IMR-90 (cell line): Measurements from ENCODE around the gene CD86. TPM values are rescaled to one million over a fixed set of nuclear protein-coding genes. Genes with fewer than 3 reads are reported as not detected.

Source experiments
- ATAC-seq: fragments of 200-7000 bp; cut with Tn5 transposase; 2 replicates; pipeline ENCODE4 v1.9.1; 2020; ENCODE audit warnings: low read depth, mild to moderate bottlenecking, moderate library complexity
- BruUV-seq: library from RNA; stranded (reverse); fragments of 400-500 nt; replicated peaks from 2 replicates; lab custom pipeline; 2021; lab: Mats Ljungman, UMichigan
- CTCF ChIA-PET: fragments of 300-600 bp; formaldehyde crosslinking; extraction: SDS; loops from one replicate; lab custom pipeline; 2021; ENCODE audit warnings: antibody characterized with exemption; lab: Yijun Ruan, JAX
- POLR2A ChIA-PET: fragments of 300-600 bp; sonication (Branson Sonifier 250); formaldehyde crosslinking; loops from one replicate; lab custom pipeline; 2022; ENCODE audit warnings: antibody characterized with exemption; ENCODE audit not compliant: unreplicated experiment; lab: Charles Lee
- DNase-seq: peaks from one replicate; pipeline ENCODE4 v3.0.0; 2013
- H2AFZ ChIP-seq: replicated peaks from 2 replicates; pipeline ENCODE3; 2013; ENCODE audit warnings: low read length, mild to moderate bottlenecking; ENCODE audit not compliant: poor library complexity
- H2AK5ac ChIP-seq: 2 replicates; pipeline ENCODE4 v1.6.1; 2013; ENCODE audit warnings: low read depth, low read length, inconsistent platforms
- H2AK9ac ChIP-seq: replicated peaks from 2 replicates; pipeline ENCODE3; 2013; ENCODE audit warnings: mild to moderate bottlenecking, low read depth, low read length, moderate library complexity; ENCODE audit not compliant: poor library complexity
- H2BK120ac ChIP-seq: 2 replicates; pipeline ENCODE4 v1.6.1; 2013; ENCODE audit warnings: low read depth, low read length, inconsistent platforms
- H2BK15ac ChIP-seq: 3 replicates; pipeline ENCODE4 v1.6.1; 2013; ENCODE audit warnings: low read depth, low read length, inconsistent platforms
- H2BK20ac ChIP-seq: 2 replicates; pipeline ENCODE4 v1.6.1; 2013; ENCODE audit warnings: low read depth, mild to moderate bottlenecking, inconsistent platforms, low read length, moderate library complexity
- H2BK5ac ChIP-seq: 2 replicates; pipeline ENCODE4 v1.6.1; 2013; ENCODE audit warnings: mild to moderate bottlenecking, low read depth, low read length, inconsistent platforms; ENCODE audit not compliant: poor library complexity, severe bottlenecking
- H3K14ac ChIP-seq: replicated peaks from 2 replicates; pipeline ENCODE4 v1.6.1; 2013; ENCODE audit warnings: low read depth, low read length, inconsistent platforms
- H3K18ac ChIP-seq: 2 replicates; pipeline ENCODE4 v1.6.1; 2013; ENCODE audit warnings: low read depth, low read length, control low read depth
- H3K23ac ChIP-seq: 2 replicates; pipeline ENCODE4 v1.6.1; 2013; ENCODE audit warnings: low read depth, low read length, inconsistent platforms
- H3K27ac ChIP-seq: 2 replicates; pipeline ENCODE4 v1.5.1; 2013; ENCODE audit warnings: mild to moderate bottlenecking, control low read depth, low read length; ENCODE audit not compliant: insufficient read depth
- H3K27me3 ChIP-seq: 2 replicates; pipeline ENCODE4 v1.6.1; 2013; ENCODE audit warnings: low read length; ENCODE audit not compliant: control insufficient read depth, insufficient read depth
- H3K36me3 ChIP-seq: 2 replicates; pipeline ENCODE4 v1.6.1; 2013; ENCODE audit warnings: low read length, mixed read lengths; ENCODE audit not compliant: control insufficient read depth, insufficient read depth
- H3K4ac ChIP-seq: 2 replicates; pipeline ENCODE4 v1.6.1; 2013; ENCODE audit warnings: low read depth, low read length, inconsistent platforms
- H3K4me1 ChIP-seq: 2 replicates; pipeline ENCODE4 v1.6.1; 2013; ENCODE audit warnings: low read length, mixed read lengths; ENCODE audit not compliant: control insufficient read depth, insufficient read depth
- H3K4me2 ChIP-seq: 2 replicates; pipeline ENCODE4 v1.6.1; 2013; ENCODE audit warnings: low read depth, mild to moderate bottlenecking, control low read depth, low read length, moderate library complexity
- H3K4me3 ChIP-seq: 2 replicates; pipeline ENCODE4 v1.5.1; 2013; ENCODE audit warnings: low read depth, mild to moderate bottlenecking, control low read depth, low read length, moderate library complexity; ENCODE audit not compliant: insufficient read depth
- H3K56ac ChIP-seq: 2 replicates; pipeline ENCODE4 v1.6.1; 2013; ENCODE audit warnings: low read length, inconsistent platforms; ENCODE audit not compliant: insufficient read depth; ENCODE audit errors: extremely low read depth
- H3K79me1 ChIP-seq, 2 experiments: 2 replicates each; pipeline ENCODE4 v1.6.1; 2013; ENCODE audit warnings: low read length in 2 of 2, inconsistent platforms in 1 of 2, low read depth in 1 of 2
- H3K9ac ChIP-seq: 2 replicates; pipeline ENCODE4 v1.6.1; 2013; ENCODE audit warnings: low read depth, low read length, control low read depth
- H3K9me1 ChIP-seq: 2 replicates; pipeline ENCODE4 v1.6.1; 2013; ENCODE audit warnings: low read length, inconsistent platforms; ENCODE audit not compliant: insufficient read depth
- H3K9me3 ChIP-seq: 2 replicates; pipeline ENCODE4 v1.6.1; 2013; ENCODE audit warnings: low read length; ENCODE audit not compliant: control insufficient read depth, insufficient read depth
- H4K20me1 ChIP-seq: 2 replicates; pipeline ENCODE4 v1.6.1; 2013; ENCODE audit warnings: low read length, inconsistent platforms; ENCODE audit not compliant: insufficient read depth
- H4K5ac ChIP-seq: 2 replicates; pipeline ENCODE4 v1.6.1; 2013; ENCODE audit warnings: mild to moderate bottlenecking, low read depth, low read length, control low read depth
- H4K8ac ChIP-seq, 2 experiments: 2 replicates each; pipeline ENCODE4 v1.6.1; 2013; ENCODE audit warnings: low read depth in 2 of 2, low read length in 2 of 2, control low read depth in 1 of 2, inconsistent platforms in 1 of 2
- H4K91ac ChIP-seq: 2 replicates; pipeline ENCODE4 v1.6.1; 2013; ENCODE audit warnings: low read depth, low read length, inconsistent platforms; ENCODE audit not compliant: insufficient read depth
- FOS ChIP-seq: fragments of 150-350 bp; IDR thresholded peaks from 2 replicates; pipeline ENCODE4 v1.6.1; 2016; ENCODE audit warnings: low read depth, low read length
- MAZ ChIP-seq: IDR thresholded peaks from 2 replicates; pipeline ENCODE4 v1.6.1; 2012; ENCODE audit warnings: low read depth, mild to moderate bottlenecking, low read length, improper control_type of control experiment, moderate library complexity, borderline replicate concordance
- NFE2L2 ChIP-seq: fragments of 150-350 bp; IDR thresholded peaks from 2 replicates; pipeline ENCODE4 v1.6.1; 2016; ENCODE audit warnings: low read depth, mild to moderate bottlenecking, low read length
- RAD21 ChIP-seq: IDR thresholded peaks from 2 replicates; pipeline ENCODE4 v1.6.1; 2012; ENCODE audit warnings: low read length, improper control_type of control experiment
- RCOR1 ChIP-seq: IDR thresholded peaks from 2 replicates; pipeline ENCODE4 v1.6.1; 2012; ENCODE audit warnings: mild to moderate bottlenecking, low read length, improper control_type of control experiment; ENCODE audit not compliant: insufficient replicate concordance
- RFX5 ChIP-seq: IDR thresholded peaks from 2 replicates; pipeline ENCODE4 v1.8.0; 2012; ENCODE audit warnings: low read depth, mild to moderate bottlenecking, low read length, moderate library complexity
- SMC3 ChIP-seq: fragments of 150-350 bp; IDR thresholded peaks from 2 replicates; pipeline ENCODE4 v1.6.1; 2016; ENCODE audit warnings: low read depth, mild to moderate bottlenecking, antibody characterized with exemption, low read length, moderate library complexity
- WGBS, 2 experiments: methylation state at CpG; one replicate each; pipeline versions ENCODE4 v1.1.5 to v1.1.7; 2013; ENCODE audit warnings: missing lambda C conversion rate in 2 of 2; ENCODE audit not compliant: insufficient read length in 1 of 2; ENCODE audit errors: extremely low coverage in 2 of 2; 5-methylcytosine and 5-hydroxymethylcytosine counted together
- dilution Hi-C: fragments of 300-500 bp; cut with HindIII; formaldehyde crosslinking; loops from one replicate; pipeline ENCODE4 v1.14.3; 2018; ENCODE audit warnings: low sequenced_read_pairs; ENCODE audit not compliant: unreplicated experiment
- in situ Hi-C: fragments of 300-500 bp; cut with MboI; formaldehyde crosslinking; loops from 3 replicates; pipeline ENCODE4 v1.14.3; 2019; ENCODE audit warnings: low sequenced_read_pairs, inconsistent platforms, mixed read lengths
- intact Hi-C: fragments of 100-400 bp; cut with micrococcal nuclease; formaldehyde crosslinking; loops from 2 replicates; pipeline ENCODE4 v1.10.0; 2022
- polyA plus RNA-seq, 3 experiments: library from polyadenylated mRNA; depleted of rRNA; stranded (reverse); fragments of >200 nt; gene quantifications; 2 replicates each; pipeline ENCODE4 v1.2.3, GENCODE V29; 2012; ENCODE audit warnings: low replicate concordance in 1 of 3
- total RNA-seq: library from RNA; depleted of rRNA; stranded (reverse); fragments of >200 nt; gene quantifications from 2 replicates; pipeline ENCODE4 v1.2.3, GENCODE V29; 2012
- TF ChIP-seq, protein P1 (sequence below): fragments of 150-350 bp; IDR thresholded peaks from 2 replicates; pipeline ENCODE4 v1.6.1; 2017; ENCODE audit warnings: mild to moderate bottlenecking, antibody characterized with exemption, low read length, low read depth
- TF ChIP-seq, protein P2 (sequence below): conservative IDR thresholded peaks from 2 replicates; pipeline ENCODE4 v1.5.1; 2012; ENCODE audit warnings: mild to moderate bottlenecking, low read depth, low read length, improper control_type of control experiment
- TF ChIP-seq, protein P3 (sequence below): fragments of 150-350 bp; IDR thresholded peaks from 2 replicates; pipeline ENCODE4 v1.6.1; 2016; ENCODE audit warnings: low read depth, mild to moderate bottlenecking, low read length, moderate library complexity, borderline replicate concordance

Gene CD86
- total and polyA plus RNA-seq, 2 of the 4 experiments (the other 2 are of a cell fraction), result not detected

DNA sequence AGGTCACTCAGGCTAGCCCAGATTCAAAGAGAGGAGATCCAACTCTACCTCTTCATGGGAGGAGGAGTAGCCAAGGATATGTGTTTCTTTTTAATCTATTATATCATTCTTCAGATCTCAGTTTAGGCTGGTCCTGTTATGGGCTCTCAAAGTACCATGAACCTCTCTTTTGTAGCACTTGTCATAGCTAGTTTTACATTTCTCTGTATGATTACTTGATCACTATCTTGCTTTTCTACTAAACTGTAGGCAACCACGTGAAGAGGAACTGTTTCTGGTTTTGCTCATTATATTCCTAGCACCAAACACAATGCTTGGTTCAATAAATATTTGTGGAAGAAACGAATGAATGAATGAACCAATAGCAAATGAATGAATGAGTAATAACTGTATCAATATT is 29.6 kb downstream of the CD86 start:
- TF ChIP-seq FOS (no peak), RFX5 (no peak), MAZ (no peak), SMC3 (no peak), RAD21 (no peak), RCOR1 (no peak), NFE2L2 (no peak)
- TF ChIP-seq, protein P1, sequence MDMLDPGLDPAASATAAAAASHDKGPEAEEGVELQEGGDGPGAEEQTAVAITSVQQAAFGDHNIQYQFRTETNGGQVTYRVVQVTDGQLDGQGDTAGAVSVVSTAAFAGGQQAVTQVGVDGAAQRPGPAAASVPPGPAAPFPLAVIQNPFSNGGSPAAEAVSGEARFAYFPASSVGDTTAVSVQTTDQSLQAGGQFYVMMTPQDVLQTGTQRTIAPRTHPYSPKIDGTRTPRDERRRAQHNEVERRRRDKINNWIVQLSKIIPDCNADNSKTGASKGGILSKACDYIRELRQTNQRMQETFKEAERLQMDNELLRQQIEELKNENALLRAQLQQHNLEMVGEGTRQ, result no peak
- TF ChIP-seq, protein P2, sequence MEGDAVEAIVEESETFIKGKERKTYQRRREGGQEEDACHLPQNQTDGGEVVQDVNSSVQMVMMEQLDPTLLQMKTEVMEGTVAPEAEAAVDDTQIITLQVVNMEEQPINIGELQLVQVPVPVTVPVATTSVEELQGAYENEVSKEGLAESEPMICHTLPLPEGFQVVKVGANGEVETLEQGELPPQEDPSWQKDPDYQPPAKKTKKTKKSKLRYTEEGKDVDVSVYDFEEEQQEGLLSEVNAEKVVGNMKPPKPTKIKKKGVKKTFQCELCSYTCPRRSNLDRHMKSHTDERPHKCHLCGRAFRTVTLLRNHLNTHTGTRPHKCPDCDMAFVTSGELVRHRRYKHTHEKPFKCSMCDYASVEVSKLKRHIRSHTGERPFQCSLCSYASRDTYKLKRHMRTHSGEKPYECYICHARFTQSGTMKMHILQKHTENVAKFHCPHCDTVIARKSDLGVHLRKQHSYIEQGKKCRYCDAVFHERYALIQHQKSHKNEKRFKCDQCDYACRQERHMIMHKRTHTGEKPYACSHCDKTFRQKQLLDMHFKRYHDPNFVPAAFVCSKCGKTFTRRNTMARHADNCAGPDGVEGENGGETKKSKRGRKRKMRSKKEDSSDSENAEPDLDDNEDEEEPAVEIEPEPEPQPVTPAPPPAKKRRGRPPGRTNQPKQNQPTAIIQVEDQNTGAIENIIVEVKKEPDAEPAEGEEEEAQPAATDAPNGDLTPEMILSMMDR, result no peak
- TF ChIP-seq, protein P3, sequence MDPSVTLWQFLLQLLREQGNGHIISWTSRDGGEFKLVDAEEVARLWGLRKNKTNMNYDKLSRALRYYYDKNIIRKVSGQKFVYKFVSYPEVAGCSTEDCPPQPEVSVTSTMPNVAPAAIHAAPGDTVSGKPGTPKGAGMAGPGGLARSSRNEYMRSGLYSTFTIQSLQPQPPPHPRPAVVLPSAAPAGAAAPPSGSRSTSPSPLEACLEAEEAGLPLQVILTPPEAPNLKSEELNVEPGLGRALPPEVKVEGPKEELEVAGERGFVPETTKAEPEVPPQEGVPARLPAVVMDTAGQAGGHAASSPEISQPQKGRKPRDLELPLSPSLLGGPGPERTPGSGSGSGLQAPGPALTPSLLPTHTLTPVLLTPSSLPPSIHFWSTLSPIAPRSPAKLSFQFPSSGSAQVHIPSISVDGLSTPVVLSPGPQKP, result no peak
- no peak for DNase-seq
- no peaks in the 10 kb centered on the region for H3K9me1 ChIP-seq
- in situ Hi-C loops (no loop called here), intact Hi-C loops (no loop called here), dilution Hi-C loops (no loop called here)
- POLR2A ChIA-PET, result no interaction called here
- BruUV-seq, result no TSS peak
- no peaks in the 10 kb centered on the region for H3K9me3 ChIP-seq
- no peak overlapping the region for H3K56ac ChIP-seq
- no CpG with 5 or more reads among the region's 2 CpGs for WGBS, 2 experiments
- H3K27me3 ChIP-seq, result peaks cover 7% of the 10 kb centered on the region
- no peak overlapping the region for H2BK15ac ChIP-seq
- no peaks in the 10 kb centered on the region for H4K20me1 ChIP-seq
- H2AK9ac ChIP-seq, result no peak overlapping the region
- H4K8ac ChIP-seq, result no peak overlapping the region
- no peak overlapping the region for H2BK20ac ChIP-seq
- no peak overlapping the region for H2AFZ ChIP-seq
- no peak overlapping the region for H4K5ac ChIP-seq
- no peak for ATAC-seq
- no peak overlapping the region for H3K14ac ChIP-seq
- no peaks in the 10 kb centered on the region for H3K36me3 ChIP-seq
- H3K23ac ChIP-seq, result no peak overlapping the region
- H2BK5ac ChIP-seq, result no peak overlapping the region
- H4K91ac ChIP-seq, result no peak overlapping the region
- no peak overlapping the region for H3K9ac ChIP-seq
- H3K4me1 ChIP-seq, result no peaks in the 10 kb centered on the region
- no peak overlapping the region for H2AK5ac ChIP-seq
- CTCF ChIA-PET, result no interaction called here
- no peak overlapping the region for H3K4me2 ChIP-seq
- H2BK120ac ChIP-seq, result no peak overlapping the region
- no peak overlapping the region for H3K4me3 ChIP-seq
- no peak overlapping the region for H3K27ac ChIP-seq
- H3K4ac ChIP-seq, result no peak overlapping the region
- H3K79me1 ChIP-seq, result no peaks in the 10 kb centered on the region
- no peak overlapping the region for H3K18ac ChIP-seq
